K562 (cell line): ENCODE measurements around the gene C1QTNF5. TPM values are rescaled to one million over a fixed set of nuclear protein-coding genes. Genes with fewer than 3 reads are reported as not detected.

Experiments
- ASH1L ChIP-seq: fragments of 450-650 bp; IDR thresholded peaks from 2 replicates; pipeline ENCODE4 v1.6.1; 2018; ENCODE audit warnings: borderline replicate concordance, mild to moderate bottlenecking, low read depth; ENCODE audit not compliant: partially characterized antibody
- CTCF ChIP-seq, 3 experiments: IDR thresholded peaks in 2 of 3; conservative IDR thresholded peaks in 1 of 3; 2 replicates each; pipeline ENCODE4 v1.5.1; 2011 to 2012; ENCODE audit warnings: low read length in 3 of 3, mild to moderate bottlenecking in 3 of 3, control low read depth in 2 of 3, improper control_type of control experiment in 1 of 3, inconsistent platforms in 1 of 3, low read depth in 1 of 3, mixed read lengths in 1 of 3, moderate library complexity in 1 of 3; ENCODE audit not compliant: insufficient read depth in 2 of 3
- ESRRB ChIP-seq: fragments of 250-450 bp; sonication (Bioruptor Pico); IDR thresholded peaks from 2 replicates; pipeline ENCODE4 v1.5.0; 2020; ENCODE audit warnings: mild to moderate bottlenecking, moderate library complexity, borderline replicate concordance
- PCBP2 ChIP-seq: fragments of 200-400 bp; formaldehyde crosslinking; IDR thresholded peaks from 2 replicates; pipeline ENCODE4 v1.6.1; 2018; ENCODE audit warnings: low read length, low read depth, mild to moderate bottlenecking, moderate library complexity; ENCODE audit not compliant: poor library complexity, severe bottlenecking
- RAD21 ChIP-seq, 2 experiments: fragments of 250-450 bp in 1 of 2; fragments of 450-650 bp in 1 of 2; sonication (Bioruptor Pico) in 1 of 2; formaldehyde crosslinking in 1 of 2; IDR thresholded peaks in 1 of 2; conservative IDR thresholded peaks in 1 of 2; 2 replicates each; pipeline versions ENCODE4 v1.4.0 to v1.8.0; 2020 to 2022; ENCODE audit warnings: mild to moderate bottlenecking in 2 of 2, moderate library complexity in 1 of 2
- RAD51 ChIP-seq: fragments of 450-650 bp; IDR thresholded peaks from 2 replicates; pipeline ENCODE4 v1.7.1; 2016; ENCODE audit warnings: low read depth, mild to moderate bottlenecking, borderline replicate concordance
- SMC3 ChIP-seq: conservative IDR thresholded peaks from 2 replicates; pipeline ENCODE4 v1.6.1; 2011; ENCODE audit warnings: low read depth, low read length, improper control_type of control experiment; ENCODE audit not compliant: insufficient read depth
- TGIF2 ChIP-seq: sonication (generic); formaldehyde crosslinking; IDR thresholded peaks from 2 replicates; pipeline ENCODE4 v1.8.1; 2022; ENCODE audit warnings: mild to moderate bottlenecking, missing genetic modification reagents, moderate library complexity
- ZBTB1 ChIP-seq: sonication (generic); formaldehyde crosslinking; IDR thresholded peaks from 2 replicates; pipeline ENCODE4 v1.8.1; 2023; ENCODE audit warnings: missing genetic modification reagents, low read depth, mild to moderate bottlenecking, borderline replicate concordance
- ZBTB40 ChIP-seq, 2 experiments: fragments of 450-650 bp in 1 of 2; sonication (generic) in 1 of 2; formaldehyde crosslinking in 1 of 2; IDR thresholded peaks; 2 replicates each; pipeline versions ENCODE4 v1.7.1 to v1.9.0; 2016 to 2022; ENCODE audit warnings: inconsistent platforms in 1 of 2, mild to moderate bottlenecking in 1 of 2, missing genetic modification reagents in 1 of 2
- ZNF253 ChIP-seq: fragments of 250-450 bp; sonication (Bioruptor Pico); conservative IDR thresholded peaks from 2 replicates; pipeline ENCODE4 v1.6.1; 2021; ENCODE audit warnings: mild to moderate bottlenecking
- ZNF76 ChIP-seq: fragments of 250-450 bp; sonication (Bioruptor Pico); IDR thresholded peaks from 2 replicates; pipeline ENCODE4 v1.4.0; 2020; ENCODE audit warnings: mild to moderate bottlenecking, moderate library complexity, borderline replicate concordance
- polyA plus RNA-seq, 8 experiments: library from polyadenylated mRNA; depleted of rRNA in 4 of 8; stranded (reverse) in 5 of 8; unstranded in 3 of 8; fragments of >200 nt; fragmentation: Nextera tagmentation in 2 of 8; fragmentation: Illumina TruSeq in 1 of 8; extraction: Ambion mirVana in 2 of 8; extraction: Trizol in 1 of 8; gene quantifications; 2 replicates each; pipeline versions ENCODE4 v1.2.1 to v1.2.3, GENCODE V29; 2011 to 2014; ENCODE audit warnings: inconsistent platforms in 1 of 8, missing spikeins in 1 of 8
- total RNA-seq, 7 experiments: library from RNA; depleted of rRNA in 6 of 7; stranded (reverse); fragments of >200 nt in 6 of 7; fragmentation: Illumina TruSeq in 2 of 7; extraction: Trizol in 2 of 7; gene quantifications; 2 replicates each; pipeline versions ENCODE4 v1.2.1 to v1.2.3, GENCODE V29; 2011 to 2021; ENCODE audit warnings: low replicate concordance in 1 of 7

The C1QTNF5 gene
- total and polyA plus RNA-seq, 9 of the 15 experiments (the other 6 are each of a cell fraction or from before 2014, with no cell fraction given) = 0.07 to 0.76 (median 0.24) TPM; not detected in 1

DNA sequence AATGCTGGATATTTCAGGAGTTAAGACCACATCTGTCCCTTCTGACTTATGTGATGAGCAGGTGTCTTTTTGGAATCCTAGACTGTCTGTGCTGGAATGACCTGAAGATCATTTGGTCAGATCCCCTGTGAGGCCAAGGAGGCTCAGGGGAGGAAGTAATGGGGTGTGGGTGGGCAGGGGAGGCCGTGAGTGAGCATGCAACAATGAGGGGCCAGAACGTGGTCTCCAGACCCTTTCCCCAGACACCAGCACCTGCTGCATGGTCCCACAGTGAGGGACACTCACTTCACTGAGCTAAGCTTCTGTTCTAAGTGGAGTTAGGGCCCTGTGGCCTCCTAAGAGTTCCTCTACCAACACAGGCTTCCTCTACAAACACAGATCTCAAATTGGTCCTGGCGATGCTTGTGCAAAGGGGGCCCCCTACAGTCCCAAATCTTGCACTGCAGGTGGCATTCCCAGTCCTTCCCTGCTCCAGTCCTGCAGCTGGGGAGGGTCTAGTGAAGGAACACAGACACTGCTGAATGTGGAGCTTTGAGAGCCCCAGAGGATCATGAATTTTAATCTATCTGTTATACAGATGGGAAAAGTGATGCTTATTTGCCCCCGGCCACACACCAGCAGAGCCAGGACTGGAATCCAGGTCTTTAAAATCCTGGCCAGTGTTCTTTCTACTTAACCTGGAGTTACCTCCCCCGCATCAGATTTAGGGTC, 33.4 kb upstream of the C1QTNF5 start (continued):
- TF ChIP-seq CTCF (IDR thresholded peaks at IDR 0.05 in 2 of 3, conservative IDR thresholded peaks at IDR 0.05 in 1 of 3; ENCODE audit: insufficient read depth in 2 of 3, low read depth in 1 of 3, low read length in 3 of 3) (peak; percentile 88 to 94 (median 92)), RAD51 (no peak), TGIF2 (CRISPR knock-in tag) (no peak), ZBTB40 (IDR thresholded peaks at IDR 0.05) (no peak), ZBTB40 (CRISPR knock-in tag; IDR thresholded peaks at IDR 0.05) (no peak), ESRRB (CRISPR knock-in tag) (no peak), ZNF76 (no peak), ZBTB1 (CRISPR knock-in tag) (no peak), SMC3 (peak; percentile 41; the same call in 1 of the 2 replicates), PCBP2 (no peak), ZNF253 (CRISPR knock-in tag) (no peak), RAD21 (CRISPR knock-in tag; conservative IDR thresholded peaks at IDR 0.05 in 1 of 2, IDR thresholded peaks at IDR 0.05 in 1 of 2) (peak; percentile 72 to 93), ASH1L (no peak)
